GM21447 (cell line): ENCODE results near the gene ZMYM1.
"Not testable (repeated sequence)": the region's sequence is repeated elsewhere in the genome, so short reads cannot be mapped to it uniquely, and the experiment has no call there.

Experiments used
- ATAC-seq: cut with Tn5 transposase; IDR thresholded peaks from one replicate; pipeline ENCODE4 v1.9.1; 2021; ENCODE audit not compliant: unreplicated experiment

Gene ZMYM1

DNA sequence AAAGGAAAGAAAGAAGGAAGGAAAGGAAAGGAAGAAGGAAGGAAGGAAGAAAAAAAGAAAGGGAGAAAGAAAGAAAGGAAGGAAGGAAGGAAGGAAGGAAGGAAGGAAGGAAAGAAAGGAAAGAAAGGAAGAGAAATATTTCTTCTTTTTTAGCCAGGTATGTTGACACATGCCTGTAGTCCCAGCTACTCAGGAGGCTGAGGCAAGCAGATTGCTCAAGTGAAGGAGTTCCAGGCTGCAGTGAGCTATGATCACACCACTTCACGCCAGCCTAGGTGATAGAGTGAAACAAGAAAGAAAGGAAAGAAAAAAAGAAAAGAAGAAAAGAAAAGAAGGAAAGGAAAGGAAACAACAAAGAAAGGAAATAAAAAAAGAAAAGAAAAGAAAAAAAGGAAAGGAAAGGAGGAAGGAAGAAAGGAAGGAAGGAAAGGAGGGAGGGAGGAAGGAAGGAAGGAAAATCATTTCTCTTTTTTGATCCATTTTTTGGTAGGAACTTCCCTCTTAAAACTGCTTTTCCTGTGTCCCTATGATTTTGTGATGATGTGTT lies 5.8 kb upstream of the ZMYM1 start:
- no peak for ATAC-seq

DNA sequence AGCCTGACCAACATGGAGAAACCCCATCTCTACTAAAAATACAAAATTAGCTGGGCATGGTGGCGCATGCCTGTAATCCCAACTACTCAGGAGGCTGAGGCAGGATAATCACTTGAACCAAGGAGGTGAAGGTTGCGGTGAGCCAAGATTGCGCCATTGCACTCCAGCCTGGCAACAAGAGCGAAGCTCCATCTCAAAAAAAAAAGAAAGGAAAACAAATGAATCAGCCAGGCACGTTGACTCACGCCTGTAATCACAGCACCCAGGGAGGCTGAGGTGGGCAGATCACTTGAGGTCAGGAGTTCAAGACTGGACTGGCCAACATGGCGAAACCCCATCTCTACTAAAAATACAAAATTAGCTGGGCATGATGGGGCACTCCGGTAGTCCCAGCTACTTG lies 2.8 kb upstream of the ZMYM1 start:
- ATAC-seq: not testable (repeated sequence)

GRCh38 chr1:35080171-35080854 lies 1.1 kb downstream of the ZMYM1 start:
- ATAC-seq: no peak

GRCh38 chr1:35085421-35085820 lies 6.2 kb downstream of the ZMYM1 start:
- no peak for ATAC-seq

- ATAC-seq: no peak
These were observed 18.0 kb downstream of the ZMYM1 start for GRCh38 chr1:35097224-35097623.

GRCh38 chr1:35111106-35111505 lies 31.9 kb downstream of the ZMYM1 start:
- ATAC-seq: no peak

DNA sequence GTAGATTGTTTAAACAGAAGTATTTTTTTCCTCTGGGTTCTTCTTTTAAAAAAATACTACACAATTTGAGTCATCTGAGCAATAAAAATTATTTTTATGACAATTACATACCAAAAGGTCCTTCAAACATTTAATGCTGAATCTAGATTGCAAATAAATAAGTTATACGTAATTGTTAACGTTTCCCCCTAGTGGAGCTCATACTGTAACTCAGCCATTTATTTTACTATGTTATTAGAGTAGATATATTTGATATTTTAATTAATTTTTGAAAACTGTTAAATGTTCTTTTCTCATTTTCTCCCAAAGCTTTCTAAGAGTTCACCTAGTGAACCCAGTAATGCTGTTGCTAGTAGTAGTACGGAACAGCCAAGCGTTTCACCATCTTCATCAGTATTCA lies 33.5 kb downstream of the ZMYM1 start:
- no peak for ATAC-seq

DNA sequence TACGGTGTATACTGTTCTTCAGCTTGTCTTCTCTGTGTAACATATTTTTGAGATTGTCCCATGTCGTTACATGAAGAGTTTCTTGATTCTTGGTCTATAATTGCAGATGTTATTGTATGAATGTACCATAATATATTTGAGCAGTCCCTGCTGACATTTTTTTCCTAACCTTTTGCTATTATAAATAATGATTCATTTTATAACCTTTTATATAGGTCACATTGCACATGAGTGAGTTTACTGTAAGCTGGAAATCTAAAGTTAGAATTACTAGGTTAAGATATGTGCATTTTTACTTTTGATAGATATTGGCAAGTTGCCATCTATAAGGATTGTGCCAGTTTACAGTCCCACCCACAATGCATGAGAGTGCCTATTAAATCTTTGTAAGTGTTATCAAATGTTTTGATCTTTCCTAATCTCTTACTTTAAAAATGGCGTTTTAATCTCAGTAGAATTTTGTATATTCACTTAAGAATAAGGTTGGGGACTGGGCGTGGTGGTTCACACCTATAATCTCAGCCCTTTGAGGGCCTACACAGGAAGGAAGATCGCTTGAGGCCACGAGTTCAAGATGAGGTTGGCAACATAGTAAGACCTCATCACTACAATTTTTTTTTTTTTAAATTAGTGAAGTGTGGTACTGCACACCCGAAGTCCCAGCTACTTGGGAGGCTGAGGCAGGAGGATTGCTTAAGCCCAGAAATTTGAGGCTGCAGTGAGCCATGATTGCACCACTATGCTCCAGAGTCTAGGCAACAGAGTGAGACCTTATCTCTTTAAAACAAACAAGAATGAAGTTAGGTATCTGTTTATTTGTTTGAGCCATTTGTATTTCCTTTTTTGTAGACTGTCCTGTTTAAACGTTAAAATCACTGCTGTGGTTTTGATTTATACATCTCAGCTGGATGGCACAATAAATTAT lies 36.5 kb downstream of the ZMYM1 start:
- ATAC-seq: no peak

DNA sequence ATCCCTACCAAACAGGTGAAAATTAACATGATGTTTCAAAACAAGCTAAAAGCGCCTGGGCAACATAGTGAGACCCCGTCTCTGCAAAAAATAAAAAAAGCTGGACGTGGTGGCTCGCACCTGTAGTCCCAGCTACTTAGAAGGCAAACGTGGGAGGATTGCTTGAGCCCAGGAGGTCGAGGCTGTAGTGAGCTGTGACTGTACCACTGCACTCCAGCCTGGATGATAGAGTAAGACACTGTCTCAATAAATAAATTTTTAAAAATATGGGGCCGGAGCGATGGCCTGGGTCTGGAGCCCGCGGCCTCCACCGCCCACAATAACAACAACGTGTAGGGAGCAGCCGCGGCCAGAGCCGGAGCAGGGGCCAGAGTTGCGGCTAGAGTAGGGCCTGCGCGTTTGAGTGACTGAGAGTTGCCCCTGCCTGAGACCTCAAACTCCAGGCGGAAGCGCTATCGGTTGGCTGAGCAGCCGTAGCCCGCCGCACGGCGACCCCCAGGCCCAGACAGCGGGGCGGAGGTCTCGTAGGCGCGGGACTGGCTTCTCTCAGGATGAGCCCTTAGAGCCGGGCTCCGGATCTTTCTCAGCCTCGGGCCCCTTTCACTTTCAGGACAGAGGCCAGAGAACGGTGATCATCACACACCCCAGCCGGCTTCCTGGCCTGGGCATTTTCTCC lies 41.4 kb downstream of the ZMYM1 start:
- ATAC-seq: no peak

- no peak for ATAC-seq
These were observed 43.1 kb downstream of the ZMYM1 start for GRCh38 chr1:35122311-35122710.

DNA sequence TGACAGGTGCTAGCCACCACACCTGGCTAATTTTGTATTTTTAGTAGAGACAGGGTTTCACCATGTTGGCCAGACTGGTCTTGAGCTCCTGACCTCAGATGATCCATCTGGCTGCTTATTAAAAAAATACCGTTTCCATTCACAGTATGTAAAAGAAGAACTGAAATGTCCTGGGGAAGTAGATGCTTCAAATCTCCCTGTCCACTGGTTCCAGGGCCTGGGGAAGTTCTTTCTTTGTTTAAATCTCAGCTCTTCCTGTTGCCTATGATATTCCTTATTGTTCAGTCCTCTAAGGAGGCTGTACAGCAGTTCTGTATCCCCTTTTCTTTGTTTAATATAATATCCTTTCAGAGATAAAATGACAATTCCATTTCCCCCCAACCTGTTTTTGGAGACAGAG lies 47.4 kb downstream of the ZMYM1 start:
- ATAC-seq: no peak

- ATAC-seq: no peak
These were observed 49.9 kb downstream of the ZMYM1 start for GRCh38 chr1:35129080-35129479.

DNA sequence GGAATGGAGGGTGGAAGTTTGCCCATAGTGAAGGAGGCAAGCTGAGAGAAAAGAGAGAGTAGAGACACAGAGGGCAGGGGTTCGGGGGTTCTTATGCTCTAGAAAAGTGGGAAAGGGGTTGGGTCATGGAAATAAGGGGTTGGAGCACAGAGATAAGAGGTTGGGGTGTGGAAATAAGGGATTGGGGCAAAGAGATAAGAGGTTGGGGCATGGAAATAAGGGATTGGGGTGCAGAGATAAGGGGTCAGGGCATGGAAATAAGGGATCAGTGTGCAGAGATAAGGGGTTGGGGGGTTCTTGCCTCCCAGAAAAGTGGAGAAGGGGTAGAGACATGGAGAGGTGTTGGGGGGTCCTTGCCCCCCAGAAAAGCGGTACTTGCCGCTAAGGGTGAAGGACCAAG lies 57.6 kb downstream of the ZMYM1 start:
- ATAC-seq: no peak

- ATAC-seq: not testable (repeated sequence)
These were observed 58.4 kb downstream of the ZMYM1 start for GRCh38 chr1:35137590-35137989.

- ATAC-seq: not testable (repeated sequence)
These were observed 63.1 kb downstream of the ZMYM1 start for GRCh38 chr1:35142294-35142693.

DNA sequence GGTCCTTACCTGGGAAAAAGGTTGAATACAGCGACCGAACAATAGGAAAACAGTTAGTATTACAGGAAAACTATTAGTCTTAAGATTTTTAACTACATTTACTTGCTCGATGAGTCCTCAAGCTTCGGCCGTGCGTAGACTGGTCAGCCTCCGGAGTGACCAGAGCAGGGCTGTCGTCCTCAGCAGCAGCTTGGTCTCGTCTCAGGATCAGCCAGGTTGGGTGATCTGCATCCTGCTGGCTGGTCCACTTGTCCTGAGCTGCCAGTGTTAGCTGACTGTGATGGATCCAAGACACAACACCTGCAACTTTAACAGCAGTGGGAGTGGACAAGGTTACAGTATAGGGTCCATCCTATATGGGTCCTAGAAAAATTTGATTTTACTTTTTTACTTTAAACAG lies 63.5 kb downstream of the ZMYM1 start:
- not testable (repeated sequence) for ATAC-seq

DNA sequence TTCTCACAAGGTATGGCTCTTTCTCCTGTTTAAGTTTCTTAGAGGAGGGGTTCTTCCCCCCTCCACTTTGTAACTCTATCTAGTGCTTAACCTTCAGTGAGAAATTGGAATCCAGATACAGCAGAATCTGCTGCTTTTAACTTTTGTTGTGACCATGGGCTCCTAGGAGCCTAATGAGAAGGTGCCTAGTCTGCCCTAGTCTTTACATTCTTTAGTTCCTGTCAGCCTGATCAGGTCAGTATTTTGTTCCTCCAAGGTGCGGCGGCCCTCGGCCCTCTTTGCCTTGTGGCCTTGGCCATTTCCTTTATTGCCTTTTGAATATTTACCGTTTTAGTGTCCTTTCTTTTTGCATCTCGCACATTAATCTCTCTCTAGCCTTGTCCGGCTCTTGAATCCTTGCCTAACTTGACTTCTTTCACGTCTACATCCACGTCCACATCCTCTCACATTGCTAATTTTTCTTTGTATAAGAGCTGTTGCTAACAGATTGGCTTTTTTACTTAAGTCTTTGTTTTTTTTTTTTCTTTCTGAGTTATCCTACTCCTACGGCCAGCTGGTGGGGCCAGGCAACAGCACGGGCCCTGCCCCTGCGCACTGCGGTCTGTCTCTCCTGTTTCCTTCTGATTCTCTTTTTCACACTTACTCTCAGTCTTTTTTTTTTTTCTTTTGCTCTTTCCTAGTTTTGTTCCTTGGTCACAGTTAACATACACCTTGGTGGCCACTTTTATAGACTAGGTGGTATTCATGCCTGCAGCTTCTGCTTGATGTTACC lies 64.7 kb downstream of the ZMYM1 start:
- ATAC-seq: no peak

GRCh38 chr1:35145892-35146549 lies 66.8 kb downstream of the ZMYM1 start:
- ATAC-seq: not testable (repeated sequence)

- ATAC-seq: no peak
These were observed 72.0 kb downstream of the ZMYM1 start for GRCh38 chr1:35151220-35151619.

GRCh38 chr1:35164893-35165292 lies 85.7 kb downstream of the ZMYM1 start:
- no peak for ATAC-seq
